K562 (cell line): Measurements from ENCODE around the gene LRP1B.

Source experiments
- ADNP ChIP-seq: fragments of 200-800 bp; sonication (Bioruptor generic); IDR thresholded peaks from 2 replicates; pipeline ENCODE4 v1.6.1; 2016; ENCODE audit warnings: missing genetic modification characterization, missing compliant biosample characterization
- CHD4 ChIP-seq: fragments of 200-600 bp; sonication (generic); IDR thresholded peaks from 3 replicates; pipeline ENCODE4 v1.6.1; 2012; ENCODE audit warnings: low read depth, mild to moderate bottlenecking, mixed read lengths, low read length, inconsistent platforms; ENCODE audit not compliant: insufficient read depth, insufficient replicate concordance, poor library complexity, severe bottlenecking
- ETV1 ChIP-seq: fragments of 450-650 bp; conservative IDR thresholded peaks from 2 replicates; pipeline ENCODE4 v1.6.1; 2016; ENCODE audit warnings: missing genetic modification characterization, control low read depth, low read depth, missing compliant biosample characterization
- PHF8 ChIP-seq: fragments of 200-600 bp; sonication (generic); IDR thresholded peaks from 2 replicates; pipeline ENCODE4 v1.6.1; 2012; ENCODE audit warnings: mixed run types, mild to moderate bottlenecking, inconsistent platforms, low read length, moderate library complexity, borderline replicate concordance
- PML ChIP-seq: IDR thresholded peaks from 2 replicates; pipeline ENCODE4 v1.6.1; 2012; ENCODE audit warnings: low read length, inconsistent platforms
- POLR2A ChIP-seq: fragments of 450-650 bp; conservative IDR thresholded peaks from 2 replicates; pipeline ENCODE4 v1.6.1; 2016
- POLR2AphosphoS5 ChIP-seq: IDR thresholded peaks from 2 replicates; pipeline ENCODE4 v1.6.1; 2011; ENCODE audit warnings: mild to moderate bottlenecking, low read depth, low read length, moderate library complexity; ENCODE audit not compliant: control insufficient read depth, insufficient read depth
- TEAD2 ChIP-seq: fragments of 450-650 bp; IDR thresholded peaks from 2 replicates; pipeline ENCODE4 v1.6.1; 2016; ENCODE audit warnings: missing genetic modification characterization, control low read depth, missing compliant biosample characterization
- ZNF23 ChIP-seq: fragments of 250-450 bp; sonication (Bioruptor Pico); IDR thresholded peaks from 2 replicates; pipeline ENCODE4 v1.4.0; 2020; ENCODE audit warnings: mild to moderate bottlenecking
- ZNF311 ChIP-seq: fragments of 250-450 bp; sonication (Bioruptor Pico); IDR thresholded peaks from 2 replicates; pipeline ENCODE4 v1.4.0; 2020; ENCODE audit warnings: mild to moderate bottlenecking, moderate library complexity
- ZNF324 ChIP-seq: fragments of 250-450 bp; sonication (Bioruptor Pico); IDR thresholded peaks from 2 replicates; pipeline ENCODE4 v1.4.0; 2020; ENCODE audit warnings: mild to moderate bottlenecking
- ZNF583 ChIP-seq: fragments of 250-450 bp; sonication (Bioruptor Pico); IDR thresholded peaks from 2 replicates; pipeline ENCODE4 v1.4.0; 2020

- TF ChIP-seq POLR2AphosphoS5 (no peak), ZNF23 (CRISPR knock-in tag) (no peak), ZNF324 (CRISPR knock-in tag) (no peak), PHF8 (no peak), ETV1 (no peak), PML (no peak), CHD4 (no peak), TEAD2 (tag) (no peak), POLR2A (no peak), ZNF311 (CRISPR knock-in tag) (no peak), ADNP (no peak), ZNF583 (CRISPR knock-in tag) (no peak)
Measured at GRCh38 chr2:140424471-140424870, 1706.3 kb downstream of the LRP1B start.
